ENCODE measurements around the gene CIB2.

GRCh38 chr15:78070049-78070700, 61.1 kb downstream of the CIB2 start:
- TF ChIP-seq CTCF (IDR thresholded peaks at IDR 0.05; ENCODE audit: poor library complexity, severe bottlenecking) (no peak), POLR2AphosphoS5 (IDR thresholded peaks at IDR 0.05) (no peak)

Measured in neural cell (in vitro differentiated cells).